IPS-20b (cell line): ENCODE data around the gene GNGT2.

Source experiments
- H3K27ac ChIP-seq: one replicate; pipeline ENCODE4 v1.5.1; 2013; ENCODE audit warnings: low read length
- H3K27me3 ChIP-seq: 2 replicates; pipeline ENCODE4 v1.6.1; 2013; ENCODE audit warnings: mild to moderate bottlenecking, low read length, inconsistent platforms; ENCODE audit not compliant: insufficient read depth
- H3K36me3 ChIP-seq: 2 replicates; pipeline ENCODE4 v1.6.1; 2013; ENCODE audit warnings: low read depth, mild to moderate bottlenecking, inconsistent platforms, low read length, moderate library complexity; ENCODE audit not compliant: insufficient read depth
- H3K4me1 ChIP-seq: 2 replicates; pipeline ENCODE4 v1.6.1; 2013; ENCODE audit warnings: mild to moderate bottlenecking, control low read depth, inconsistent platforms, low read length, moderate library complexity; ENCODE audit not compliant: insufficient read depth
- H3K4me3 ChIP-seq: 2 replicates; pipeline ENCODE4 v1.5.1; 2013; ENCODE audit warnings: mild to moderate bottlenecking, low read length, inconsistent platforms
- H3K9ac ChIP-seq: 2 replicates; pipeline ENCODE4 v1.6.1; 2013; ENCODE audit warnings: low read depth, mild to moderate bottlenecking, inconsistent platforms, low read length, moderate library complexity
- H3K9me3 ChIP-seq: 2 replicates; pipeline ENCODE4 v1.6.1; 2013; ENCODE audit warnings: mild to moderate bottlenecking, low read depth, low read length, inconsistent platforms; ENCODE audit not compliant: insufficient read depth

GNGT2 gene

GRCh38 chr17:49227436-49228261 lies 17.3 kb upstream of the GNGT2 start:
- no peaks in the 10 kb centered on the region for H3K4me1 ChIP-seq
- H3K36me3 ChIP-seq, result no peaks in the 10 kb centered on the region
- no peaks in the 10 kb centered on the region for H3K9me3 ChIP-seq
- no peak overlapping the region for H3K27ac ChIP-seq
- H3K27me3 ChIP-seq, result peaks cover 89% of the 10 kb centered on the region
- H3K4me3 ChIP-seq, result no peak overlapping the region
- no peak overlapping the region for H3K9ac ChIP-seq

- Histone ChIP-seq H3K9ac (no peak overlapping the region), H3K9me3 (no peaks in the 10 kb centered on the region), H3K4me1 (no peaks in the 10 kb centered on the region), H3K27me3 (peaks cover 95% of the 10 kb centered on the region), H3K36me3 (no peaks in the 10 kb centered on the region), H3K4me3 (no peak overlapping the region), H3K27ac (no peak overlapping the region)
Observed at GRCh38 chr17:49226771-49227435, 16.5 kb upstream of the GNGT2 start.

GRCh38 chr17:49225554-49226236 lies 15.3 kb upstream of the GNGT2 start:
- Histone ChIP-seq H3K4me1 (no peaks in the 10 kb centered on the region), H3K9me3 (no peaks in the 10 kb centered on the region), H3K4me3 (no peak overlapping the region), H3K36me3 (no peaks in the 10 kb centered on the region), H3K27ac (no peak overlapping the region), H3K27me3 (peaks cover 89% of the 10 kb centered on the region), H3K9ac (no peak overlapping the region)

GRCh38 chr17:49224997-49225337 lies 14.6 kb upstream of the GNGT2 start:
- H3K9me3 ChIP-seq, result no peaks in the 10 kb centered on the region
- H3K27ac ChIP-seq, result no peak overlapping the region
- H3K27me3 ChIP-seq, result peaks cover 83% of the 10 kb centered on the region
- H3K4me1 ChIP-seq, result no peaks in the 10 kb centered on the region
- peak overlapping the region; percentile 41; the same call in 1 of the 2 replicates for H3K9ac ChIP-seq
- H3K36me3 ChIP-seq, result no peaks in the 10 kb centered on the region
- H3K4me3 ChIP-seq, result peak overlapping the region; percentile 59

- Histone ChIP-seq H3K27ac (no peak overlapping the region), H3K9ac (peak overlapping the region; percentile 41; the same call in 1 of the 2 replicates), H3K27me3 (peaks cover 77% of the 10 kb centered on the region), H3K9me3 (no peaks in the 10 kb centered on the region), H3K4me1 (no peaks in the 10 kb centered on the region), H3K4me3 (peak overlapping the region; percentile 59), H3K36me3 (no peaks in the 10 kb centered on the region)
Observed at GRCh38 chr17:49224198-49224996, 14.0 kb upstream of the GNGT2 start.

- H3K9me3 ChIP-seq, result no peaks in the 10 kb centered on the region
- H3K9ac ChIP-seq, result peak overlapping the region; percentile 41; the same call in 1 of the 2 replicates
- H3K4me3 ChIP-seq, result peak overlapping the region; percentile 59
- no peaks in the 10 kb centered on the region for H3K36me3 ChIP-seq
- H3K27me3 ChIP-seq, result peaks cover 70% of the 10 kb centered on the region
- H3K4me1 ChIP-seq, result no peaks in the 10 kb centered on the region
- H3K27ac ChIP-seq, result no peak overlapping the region
Observed at GRCh38 chr17:49223517-49224197, 13.3 kb upstream of the GNGT2 start.

DNA sequence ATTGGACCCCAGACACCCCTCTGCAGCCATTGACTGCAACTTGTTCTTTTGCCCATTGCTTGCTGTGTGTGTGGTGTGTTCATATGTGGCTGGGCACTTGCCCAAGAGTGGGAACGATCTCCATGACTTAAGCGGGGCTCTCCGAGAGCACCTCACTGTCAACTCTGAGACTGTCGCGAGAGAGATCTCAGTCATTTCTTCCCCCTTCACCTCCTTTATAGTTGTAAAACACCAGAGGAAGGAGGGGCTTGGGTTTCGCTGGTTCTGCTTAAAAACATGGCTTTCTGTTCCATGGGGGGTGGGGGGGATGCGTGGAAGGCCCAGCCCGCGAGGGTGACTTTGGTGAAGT lies 12.8 kb upstream of the GNGT2 start:
- Histone ChIP-seq H3K27ac (no peak overlapping the region), H3K9me3 (no peaks in the 10 kb centered on the region), H3K4me3 (peak overlapping the region; percentile 59; the same call in 1 of the 2 replicates), H3K9ac (no peak overlapping the region), H3K27me3 (peaks cover 68% of the 10 kb centered on the region), H3K36me3 (no peaks in the 10 kb centered on the region), H3K4me1 (no peaks in the 10 kb centered on the region)

DNA sequence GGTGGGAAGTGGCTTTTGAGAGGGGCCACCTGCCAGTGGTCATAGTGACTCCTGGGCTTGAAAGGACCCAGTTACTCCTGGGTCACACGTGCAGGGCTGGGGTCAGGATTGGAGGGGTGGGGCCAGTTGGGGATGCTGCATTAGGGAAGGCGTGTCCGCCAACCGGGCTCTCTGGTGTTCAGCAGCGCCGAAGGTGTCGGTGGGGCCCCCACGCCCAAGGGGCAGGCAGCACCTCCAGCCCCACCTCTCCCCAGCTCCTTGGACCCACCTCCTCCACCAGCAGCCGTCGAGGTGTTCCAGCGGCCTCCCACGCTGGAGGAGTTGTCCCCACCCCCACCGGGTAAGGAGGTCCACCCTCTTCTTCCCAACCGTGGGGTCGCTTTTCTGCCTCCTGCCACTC lies 9.6 kb upstream of the GNGT2 start:
- peaks cover 3% of the 10 kb centered on the region; the same call in 1 of the 2 replicates for H3K4me1 ChIP-seq
- no peaks in the 10 kb centered on the region for H3K36me3 ChIP-seq
- peaks cover 36% of the 10 kb centered on the region for H3K27me3 ChIP-seq
- H3K27ac ChIP-seq, result no peak overlapping the region
- no peaks in the 10 kb centered on the region for H3K9me3 ChIP-seq
- H3K4me3 ChIP-seq, result no peak overlapping the region
- H3K9ac ChIP-seq, result no peak overlapping the region

DNA sequence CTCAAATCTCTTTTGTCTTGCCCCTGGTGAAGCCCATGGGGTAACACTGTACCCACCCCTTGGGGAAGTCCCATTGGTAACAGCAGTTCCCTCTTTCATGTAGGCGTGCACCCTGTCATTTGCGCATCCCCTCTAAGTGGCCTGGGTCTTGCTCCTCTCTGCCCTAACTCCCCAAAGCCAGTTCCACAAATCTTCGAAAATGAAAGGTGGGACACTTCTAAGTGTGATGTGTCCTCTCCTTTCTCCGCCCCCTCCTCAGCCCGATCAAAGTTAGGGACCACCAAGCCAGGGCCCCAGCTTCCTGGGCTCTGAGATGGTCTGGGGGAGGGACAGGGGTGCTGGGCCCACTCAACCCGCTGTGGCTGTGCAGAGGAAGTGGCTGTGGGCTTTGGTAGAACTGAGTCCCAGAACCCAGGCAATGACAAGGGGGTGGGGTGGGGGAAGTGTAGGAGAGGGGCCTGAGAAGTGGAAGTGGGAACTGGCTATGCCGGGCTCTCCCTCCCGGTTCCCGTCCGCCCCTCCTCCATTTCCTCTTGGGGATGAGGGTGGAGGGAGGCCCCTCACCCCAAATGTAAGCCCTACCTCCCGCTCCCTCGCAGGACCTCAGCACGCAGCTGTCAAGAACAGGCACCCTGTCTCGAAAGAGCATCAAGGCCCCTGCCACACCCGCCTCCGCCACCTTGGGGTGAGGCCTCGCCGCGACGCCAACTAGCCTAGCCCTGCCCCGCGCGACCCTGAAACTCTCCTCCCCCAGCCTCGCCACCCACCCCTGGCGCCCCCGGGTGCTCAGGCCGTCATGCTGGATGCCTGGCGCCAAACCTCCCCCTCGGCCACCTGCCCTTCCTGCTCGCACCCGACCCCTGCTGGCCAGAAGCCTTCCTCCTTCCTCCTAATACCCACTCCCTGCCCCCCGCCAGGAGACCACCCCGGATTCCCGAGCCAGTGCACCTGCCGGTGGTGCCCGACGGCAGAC lies 8.9 kb upstream of the GNGT2 start:
- H3K4me3 ChIP-seq, result no peak overlapping the region
- H3K9me3 ChIP-seq, result no peaks in the 10 kb centered on the region
- H3K27me3 ChIP-seq, result peaks cover 29% of the 10 kb centered on the region
- H3K27ac ChIP-seq, result no peak overlapping the region
- no peaks in the 10 kb centered on the region for H3K36me3 ChIP-seq
- H3K9ac ChIP-seq, result no peak overlapping the region
- H3K4me1 ChIP-seq, result peaks cover 3% of the 10 kb centered on the region; the same call in 1 of the 2 replicates

- Histone ChIP-seq H3K4me3 (no peak overlapping the region), H3K9ac (no peak overlapping the region), H3K27ac (no peak overlapping the region), H3K9me3 (no peaks in the 10 kb centered on the region), H3K36me3 (no peaks in the 10 kb centered on the region), H3K4me1 (peaks cover 11% of the 10 kb centered on the region; the same call in 1 of the 2 replicates), H3K27me3 (peaks cover 15% of the 10 kb centered on the region)
Observed at GRCh38 chr17:49217651-49218413, 7.5 kb upstream of the GNGT2 start.
